ENCODE measurements around the gene IL1RAPL2. TPM values are rescaled to one million over a fixed set of nuclear protein-coding genes. Genes with fewer than 3 reads are reported as not detected.

The IL1RAPL2 gene
- total RNA-seq, 1 donor from 2014 or later: not detected

- DNase-seq (ENCODE audit: low spot score in 2 of 2): no peak
- no peak overlapping the region for H3K4me3 ChIP-seq
- no peaks in the 10 kb centered on the region for H3K27me3 ChIP-seq
- H3K27ac ChIP-seq: no peak overlapping the region
- TF ChIP-seq, protein P1, sequence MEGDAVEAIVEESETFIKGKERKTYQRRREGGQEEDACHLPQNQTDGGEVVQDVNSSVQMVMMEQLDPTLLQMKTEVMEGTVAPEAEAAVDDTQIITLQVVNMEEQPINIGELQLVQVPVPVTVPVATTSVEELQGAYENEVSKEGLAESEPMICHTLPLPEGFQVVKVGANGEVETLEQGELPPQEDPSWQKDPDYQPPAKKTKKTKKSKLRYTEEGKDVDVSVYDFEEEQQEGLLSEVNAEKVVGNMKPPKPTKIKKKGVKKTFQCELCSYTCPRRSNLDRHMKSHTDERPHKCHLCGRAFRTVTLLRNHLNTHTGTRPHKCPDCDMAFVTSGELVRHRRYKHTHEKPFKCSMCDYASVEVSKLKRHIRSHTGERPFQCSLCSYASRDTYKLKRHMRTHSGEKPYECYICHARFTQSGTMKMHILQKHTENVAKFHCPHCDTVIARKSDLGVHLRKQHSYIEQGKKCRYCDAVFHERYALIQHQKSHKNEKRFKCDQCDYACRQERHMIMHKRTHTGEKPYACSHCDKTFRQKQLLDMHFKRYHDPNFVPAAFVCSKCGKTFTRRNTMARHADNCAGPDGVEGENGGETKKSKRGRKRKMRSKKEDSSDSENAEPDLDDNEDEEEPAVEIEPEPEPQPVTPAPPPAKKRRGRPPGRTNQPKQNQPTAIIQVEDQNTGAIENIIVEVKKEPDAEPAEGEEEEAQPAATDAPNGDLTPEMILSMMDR (IDR thresholded peaks at IDR 0.05): no peak
- no peaks in the 10 kb centered on the region for H3K36me3 ChIP-seq
- no peaks in the 10 kb centered on the region for H3K4me1 ChIP-seq
- intact Hi-C loops (cut with DNase I): no loop called here
- H3K9me3 ChIP-seq: no peaks in the 10 kb centered on the region
Measured at GRCh38 chrX:104745152-104745551, 179.2 kb downstream of the IL1RAPL2 start.

- TF ChIP-seq, protein P1 (IDR thresholded peaks at IDR 0.05): no peak
- Histone ChIP-seq H3K27ac (no peak overlapping the region), H3K27me3 (no peaks in the 10 kb centered on the region), H3K9me3 (no peaks in the 10 kb centered on the region), H3K36me3 (no peaks in the 10 kb centered on the region), H3K4me3 (no peak overlapping the region), H3K4me1 (no peaks in the 10 kb centered on the region)
- DNase-seq (ENCODE audit: low spot score in 2 of 2): no peak
- intact Hi-C loops (cut with DNase I): no loop called here
Measured at GRCh38 chrX:104749951-104750610, 184.1 kb downstream of the IL1RAPL2 start.

GRCh38 chrX:104762641-104763040 is 196.6 kb downstream of the IL1RAPL2 start:
- TF ChIP-seq, protein P1 (IDR thresholded peaks at IDR 0.05): no peak
- DNase-seq (ENCODE audit: low spot score in 2 of 2): no peak
- Histone ChIP-seq H3K36me3 (no peaks in the 10 kb centered on the region), H3K27me3 (no peaks in the 10 kb centered on the region), H3K27ac (no peak overlapping the region), H3K9me3 (peaks cover 3 to 8% of the 10 kb centered on the region in 2 donors), H3K4me1 (no peaks in the 10 kb centered on the region), H3K4me3 (no peak overlapping the region)
- intact Hi-C loops (cut with DNase I): no loop called here

DNA sequence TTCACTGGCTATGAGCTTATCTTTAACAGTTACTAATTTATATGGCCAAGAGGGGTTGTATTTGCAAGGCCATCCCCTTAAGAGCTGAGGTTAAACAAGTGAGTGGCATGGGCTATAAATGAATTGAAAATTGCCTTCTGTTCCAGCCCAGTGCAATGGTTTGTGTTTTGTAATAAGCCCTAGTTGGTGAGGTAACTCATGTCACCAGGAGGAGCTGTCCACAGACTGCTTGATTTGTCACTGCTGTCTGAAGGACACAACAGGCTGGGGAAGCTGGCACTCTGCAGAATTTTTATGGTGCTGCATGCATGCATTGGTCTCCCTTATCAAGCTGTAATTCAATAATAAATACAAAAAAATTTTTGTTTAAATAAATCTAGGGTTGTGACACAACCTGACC is 223.8 kb downstream of the IL1RAPL2 start:
- TF ChIP-seq, protein P1 (IDR thresholded peaks at IDR 0.05): no peak
- Histone ChIP-seq H3K27me3 (no peaks in the 10 kb centered on the region), H3K27ac (no peak overlapping the region), H3K4me3 (no peak overlapping the region), H3K9me3 (no peaks in the 10 kb centered on the region), H3K4me1 (no peaks in the 10 kb centered on the region), H3K36me3 (no peaks in the 10 kb centered on the region)
- DNase-seq (ENCODE audit: low spot score in 2 of 2): no peak
- intact Hi-C loops (cut with DNase I): no loop called here

- Histone ChIP-seq H3K4me1 (no peaks in the 10 kb centered on the region), H3K36me3 (no peaks in the 10 kb centered on the region), H3K9me3 (no peaks in the 10 kb centered on the region), H3K27me3 (no peaks in the 10 kb centered on the region), H3K4me3 (no peak overlapping the region), H3K27ac (no peak overlapping the region)
- intact Hi-C loops (cut with DNase I): no loop called here
- TF ChIP-seq, protein P1 (IDR thresholded peaks at IDR 0.05): no peak
- DNase-seq (ENCODE audit: low spot score in 2 of 2): no peak
Measured at GRCh38 chrX:104795804-104796203, 229.8 kb downstream of the IL1RAPL2 start.

DNA sequence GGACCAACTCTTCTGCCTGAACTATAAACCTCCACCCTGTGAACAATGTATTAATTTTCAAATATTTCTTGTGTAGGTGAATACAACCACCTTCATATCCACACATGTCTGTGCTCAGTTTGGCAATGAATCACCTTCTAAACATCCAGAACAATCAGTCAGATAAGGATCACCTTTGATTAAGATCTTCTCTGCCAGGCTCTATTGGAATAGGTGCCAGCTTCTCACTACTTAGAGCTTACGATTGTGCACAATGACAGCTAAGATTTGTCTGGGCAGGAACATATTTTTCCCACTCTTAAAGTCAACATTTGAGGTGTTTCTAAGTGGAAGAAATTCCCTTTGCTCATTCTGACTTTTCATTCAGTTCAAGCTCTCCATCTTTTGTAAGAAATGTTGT is 237.2 kb downstream of the IL1RAPL2 start:
- TF ChIP-seq, protein P1 (IDR thresholded peaks at IDR 0.05): no peak
- no peaks in the 10 kb centered on the region for H3K4me1 ChIP-seq
- H3K27ac ChIP-seq: no peak overlapping the region
- no peaks in the 10 kb centered on the region for H3K27me3 ChIP-seq
- H3K9me3 ChIP-seq: no peaks in the 10 kb centered on the region
- intact Hi-C loops (cut with DNase I): no loop called here
- DNase-seq (ENCODE audit: low spot score in 2 of 2): no peak
- H3K4me3 ChIP-seq: no peak overlapping the region
- no peaks in the 10 kb centered on the region for H3K36me3 ChIP-seq
